HG03280 (cell line): Measurements from ENCODE around the gene GPRASP3.

ENCODE experiments used
- ATAC-seq: cut with Tn5 transposase; IDR thresholded peaks from one replicate; pipeline ENCODE4 v1.9.1; 2021; ENCODE audit warnings: mild to moderate bottlenecking, moderate library complexity; ENCODE audit not compliant: unreplicated experiment

GPRASP3 gene

DNA sequence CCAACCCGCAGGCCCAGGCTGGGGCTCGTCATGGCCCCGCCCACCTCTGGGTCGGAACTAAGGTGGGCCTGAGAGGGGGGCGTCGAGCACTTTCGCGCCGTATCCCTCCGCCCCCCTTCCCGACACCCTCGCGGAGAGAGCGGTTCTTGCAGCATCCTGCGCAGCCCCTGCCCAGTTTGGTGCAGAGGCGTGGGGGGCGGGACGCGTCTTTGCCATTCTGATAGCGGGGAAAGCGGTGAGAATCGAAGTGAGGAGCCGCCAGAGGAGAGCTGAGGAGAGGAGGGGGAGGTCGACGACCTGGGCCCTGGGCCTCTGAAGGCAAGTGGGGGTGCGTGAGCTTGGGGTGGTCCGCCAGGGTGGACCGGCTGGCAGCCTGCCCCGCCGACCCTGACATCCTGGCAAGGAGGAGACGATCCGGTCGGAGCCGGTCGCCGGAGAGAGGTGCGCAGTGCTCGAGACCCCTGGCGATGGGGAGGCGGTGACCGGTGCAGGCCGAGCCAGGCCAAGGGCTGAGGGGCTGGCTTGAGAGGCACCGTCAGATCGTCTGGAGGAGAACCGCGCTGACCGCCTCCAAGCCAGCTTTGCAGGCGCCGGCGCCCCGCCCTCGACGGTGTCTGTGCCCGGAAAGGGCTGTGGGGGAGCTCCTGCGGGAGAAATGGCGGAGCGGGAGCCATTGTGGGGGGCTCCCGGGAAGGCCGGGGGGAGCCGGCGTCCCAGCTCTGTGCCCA, 25.5 kb downstream of the GPRASP3 start:
- no peak for ATAC-seq

- ATAC-seq, result no peak
Observed at GRCh38 chrX:102765217-102765616, 44.7 kb downstream of the GPRASP3 start.

- no peak for ATAC-seq
Observed at GRCh38 chrX:102765809-102766208, 45.3 kb downstream of the GPRASP3 start.

DNA sequence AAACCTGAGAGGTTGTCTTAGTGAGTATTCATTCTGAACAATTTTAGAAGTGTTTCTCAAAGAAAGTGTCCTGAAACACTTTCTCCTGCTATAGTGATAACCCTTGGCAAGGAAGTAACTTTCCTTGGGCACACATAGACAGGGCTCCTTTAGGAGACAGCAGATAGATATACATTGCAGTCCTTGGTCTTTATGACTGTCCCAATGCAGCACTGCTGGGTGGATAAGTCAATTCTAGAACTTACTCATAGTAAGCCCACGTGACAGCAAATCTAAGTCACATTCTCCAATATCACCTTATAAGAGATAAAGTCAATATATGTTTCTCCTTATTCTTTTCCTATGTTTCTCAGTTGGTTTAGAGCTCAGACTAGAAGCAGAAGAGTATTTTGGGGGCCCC, 46.7 kb downstream of the GPRASP3 start:
- no peak for ATAC-seq

- peak; percentile 95 for ATAC-seq
Observed at GRCh38 chrX:102768987-102769761, 48.6 kb downstream of the GPRASP3 start.
